ENCODE results near the gene DOCK4.

The DOCK4 gene

GRCh38 chr7:111820121-111820520 is 386.1 kb downstream of the DOCK4 start:
- DNase-seq (ENCODE audit: low spot score): no peak

GRCh38 chr7:111815354-111815753 is 390.8 kb downstream of the DOCK4 start:
- no peak for DNase-seq (ENCODE audit: low spot score)

- DNase-seq (ENCODE audit: low spot score): no peak
Observed at GRCh38 chr7:111813306-111813705, 392.9 kb downstream of the DOCK4 start.

- DNase-seq (ENCODE audit: low spot score): no peak
Observed at GRCh38 chr7:111806232-111806631, 400.0 kb downstream of the DOCK4 start.

- peak; percentile 6 for DNase-seq (ENCODE audit: low spot score)
Observed at GRCh38 chr7:111803015-111803758, 403.0 kb downstream of the DOCK4 start.

- peak; percentile 2 for DNase-seq (ENCODE audit: low spot score)
Observed at GRCh38 chr7:111802194-111802772, 403.9 kb downstream of the DOCK4 start.

- DNase-seq (ENCODE audit: low spot score): no peak
Observed at GRCh38 chr7:111801277-111801676, 404.9 kb downstream of the DOCK4 start.

GRCh38 chr7:111796671-111797070 is 409.5 kb downstream of the DOCK4 start:
- no peak for DNase-seq (ENCODE audit: low spot score)

- DNase-seq (ENCODE audit: low spot score): no peak
Observed at GRCh38 chr7:111789870-111790269, 416.3 kb downstream of the DOCK4 start.

- DNase-seq (ENCODE audit: low spot score): no peak
Observed at GRCh38 chr7:111789048-111789320, 417.2 kb downstream of the DOCK4 start.

- DNase-seq (ENCODE audit: low spot score): no peak
Observed at GRCh38 chr7:111788286-111789047, 417.7 kb downstream of the DOCK4 start.

- DNase-seq (ENCODE audit: low spot score): no peak
Observed at GRCh38 chr7:111787741-111788140, 418.5 kb downstream of the DOCK4 start.

- no peak for DNase-seq (ENCODE audit: low spot score)
Observed at GRCh38 chr7:111787099-111787498, 419.1 kb downstream of the DOCK4 start.

- no peak for DNase-seq (ENCODE audit: low spot score)
Observed at GRCh38 chr7:111785076-111785475, 421.1 kb downstream of the DOCK4 start.

GRCh38 chr7:111784296-111784695 is 421.9 kb downstream of the DOCK4 start:
- no peak for DNase-seq (ENCODE audit: low spot score)

GRCh38 chr7:111783854-111784253 is 422.3 kb downstream of the DOCK4 start:
- no peak for DNase-seq (ENCODE audit: low spot score)

- DNase-seq (ENCODE audit: low spot score): no peak
Observed at GRCh38 chr7:111780527-111780926, 425.7 kb downstream of the DOCK4 start.

- DNase-seq (ENCODE audit: low spot score): no peak
Observed at GRCh38 chr7:111775206-111775605, 431.0 kb downstream of the DOCK4 start.

- DNase-seq (ENCODE audit: low spot score): no peak
Observed at GRCh38 chr7:111772716-111773115, 433.5 kb downstream of the DOCK4 start.

- DNase-seq (ENCODE audit: low spot score): no peak
Observed at GRCh38 chr7:111771638-111772037, 434.6 kb downstream of the DOCK4 start.

GRCh38 chr7:111770116-111770515 is 436.1 kb downstream of the DOCK4 start:
- DNase-seq (ENCODE audit: low spot score): no peak

- no peak for DNase-seq (ENCODE audit: low spot score)
Observed at GRCh38 chr7:111765751-111766643, 440.2 kb downstream of the DOCK4 start.
